HG03064 (cell line): ENCODE measurements around the gene ARMS2.

Source experiments
- ATAC-seq: cut with Tn5 transposase; IDR thresholded peaks from one replicate; pipeline ENCODE4 v1.9.1; 2021; ENCODE audit warnings: low read depth; ENCODE audit not compliant: unreplicated experiment

Gene ARMS2

DNA sequence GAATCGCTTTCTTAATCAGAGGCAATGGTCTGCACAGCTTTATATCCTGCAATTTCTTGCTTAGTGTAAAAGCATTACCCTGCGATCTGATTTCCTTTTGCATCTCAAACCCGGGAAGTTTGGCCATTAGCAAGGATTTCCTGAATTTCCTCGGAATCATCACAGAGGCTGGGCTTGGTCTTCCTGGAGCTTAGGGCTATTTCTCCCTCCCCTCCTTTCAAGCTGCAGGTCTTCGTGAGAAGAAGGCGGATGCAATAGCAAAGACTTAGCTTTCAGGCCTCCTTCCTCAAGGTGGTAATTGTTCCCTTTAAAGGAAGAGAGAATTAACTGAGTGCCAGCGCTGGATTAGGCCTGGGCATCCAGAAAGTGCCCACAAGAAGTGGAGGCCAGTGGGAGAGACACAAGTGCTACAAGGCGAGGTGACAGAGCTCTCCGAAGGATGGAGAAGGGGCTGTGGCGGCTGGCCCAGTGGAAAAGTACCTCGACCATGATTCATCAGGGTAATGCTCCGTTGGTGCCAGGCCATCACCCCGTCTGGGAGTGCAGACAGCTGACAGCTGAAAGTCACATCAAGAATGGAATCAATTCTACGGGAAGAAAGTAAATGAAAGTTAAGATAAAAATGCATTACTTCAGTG is 4.0 kb upstream of the ARMS2 start:
- no peak for ATAC-seq

- ATAC-seq: no peak
These were observed 382 bp upstream of the ARMS2 start for GRCh38 chr10:122454071-122454470.

- ATAC-seq: no peak
These were observed 1.1 kb downstream of the ARMS2 start for GRCh38 chr10:122455376-122456079.

GRCh38 chr10:122457934-122458333 is 3.5 kb downstream of the ARMS2 start:
- no peak for ATAC-seq

DNA sequence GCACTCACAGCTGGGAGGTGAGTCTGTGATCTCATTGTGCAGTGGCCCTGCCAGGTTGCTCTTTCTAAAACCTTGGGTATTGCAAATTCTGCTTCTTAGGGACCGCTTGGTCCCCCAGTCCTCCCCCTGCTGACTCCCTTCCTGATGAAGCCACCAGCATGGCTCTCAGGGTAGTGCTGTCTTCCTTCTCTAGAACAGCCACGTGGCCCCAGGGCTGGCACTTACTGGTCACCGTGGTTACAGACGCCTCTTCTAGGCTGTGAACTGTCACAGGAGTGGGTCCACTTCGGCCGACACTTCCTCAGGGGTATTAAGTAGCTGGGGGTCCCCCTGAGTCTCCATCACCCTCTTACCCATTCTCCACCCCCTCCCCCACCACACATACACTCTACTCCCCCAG is 4.2 kb downstream of the ARMS2 start:
- ATAC-seq: no peak

DNA sequence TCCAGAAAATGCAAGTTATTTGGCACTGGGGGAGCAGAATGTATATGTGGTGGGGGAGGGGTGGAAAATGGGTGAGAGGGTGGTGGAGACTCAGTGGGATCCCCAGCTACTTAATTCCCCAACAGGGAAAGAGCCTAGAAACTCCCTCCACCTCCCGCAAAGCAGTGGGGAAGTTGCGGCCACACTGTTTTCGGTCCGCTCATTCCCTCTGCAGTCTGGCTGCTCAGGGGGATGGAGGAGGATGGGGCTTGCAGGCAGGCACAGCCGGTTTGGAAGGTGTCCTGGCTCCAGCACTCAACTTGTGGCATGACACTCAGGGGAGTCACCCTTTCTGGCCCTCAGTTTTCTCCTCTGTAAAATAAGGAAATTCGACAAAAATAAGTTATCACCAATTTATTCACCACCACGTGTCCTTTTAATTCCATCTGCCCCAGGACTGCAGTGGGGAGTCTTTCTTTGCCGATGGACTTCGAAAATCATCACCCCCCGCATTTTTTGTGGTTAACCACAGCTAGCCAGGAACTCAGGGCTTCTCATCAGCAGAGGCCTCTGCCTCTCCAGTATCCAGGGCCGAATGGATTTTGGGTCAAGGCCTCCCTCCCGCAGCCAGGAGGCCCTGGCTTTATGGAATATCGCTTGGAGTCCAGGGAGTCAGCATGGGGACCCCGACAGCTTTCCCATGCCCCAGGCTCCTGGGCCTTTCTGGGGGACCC is 5.3 kb downstream of the ARMS2 start:
- ATAC-seq: no peak

DNA sequence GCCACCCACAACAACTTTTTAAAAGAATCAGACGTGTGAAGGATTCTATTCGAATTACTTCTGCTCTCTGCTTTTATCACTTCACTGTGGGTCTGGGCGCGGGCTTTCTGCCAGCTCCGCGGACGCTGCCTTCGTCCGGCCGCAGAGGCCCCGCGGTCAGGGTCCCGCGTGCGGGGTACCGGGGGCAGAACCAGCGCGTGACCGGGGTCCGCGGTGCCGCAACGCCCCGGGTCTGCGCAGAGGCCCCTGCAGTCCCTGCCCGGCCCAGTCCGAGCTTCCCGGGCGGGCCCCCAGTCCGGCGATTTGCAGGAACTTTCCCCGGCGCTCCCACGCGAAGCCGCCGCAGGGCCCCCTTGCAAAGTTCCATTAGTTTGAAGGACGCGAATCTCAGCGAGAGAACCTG is 6.4 kb downstream of the ARMS2 start:
- ATAC-seq: no peak

DNA sequence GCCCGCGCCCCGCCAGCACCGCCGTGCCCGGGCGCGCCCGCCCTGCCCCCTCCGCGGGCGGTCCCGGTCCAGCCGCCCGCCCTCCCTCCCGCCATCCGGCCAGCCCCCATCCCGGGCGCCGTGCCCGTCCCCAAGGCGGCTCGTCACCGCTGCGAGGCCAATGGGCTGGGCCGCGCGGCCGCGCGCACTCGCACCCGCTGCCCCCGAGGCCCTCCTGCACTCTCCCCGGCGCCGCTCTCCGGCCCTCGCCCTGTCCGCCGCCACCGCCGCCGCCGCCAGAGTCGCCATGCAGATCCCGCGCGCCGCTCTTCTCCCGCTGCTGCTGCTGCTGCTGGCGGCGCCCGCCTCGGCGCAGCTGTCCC is 6.9 kb downstream of the ARMS2 start, which contains the start of gene HTRA1:
HTRA1 (plus strand) TSS at position 187 of the 362 bp plus-strand sequence; CDS start at position 287, 100 bp downstream.
- ATAC-seq: no peak

- no peak for ATAC-seq
These were observed 7.5 kb downstream of the ARMS2 start for GRCh38 chr10:122461729-122462532.

DNA sequence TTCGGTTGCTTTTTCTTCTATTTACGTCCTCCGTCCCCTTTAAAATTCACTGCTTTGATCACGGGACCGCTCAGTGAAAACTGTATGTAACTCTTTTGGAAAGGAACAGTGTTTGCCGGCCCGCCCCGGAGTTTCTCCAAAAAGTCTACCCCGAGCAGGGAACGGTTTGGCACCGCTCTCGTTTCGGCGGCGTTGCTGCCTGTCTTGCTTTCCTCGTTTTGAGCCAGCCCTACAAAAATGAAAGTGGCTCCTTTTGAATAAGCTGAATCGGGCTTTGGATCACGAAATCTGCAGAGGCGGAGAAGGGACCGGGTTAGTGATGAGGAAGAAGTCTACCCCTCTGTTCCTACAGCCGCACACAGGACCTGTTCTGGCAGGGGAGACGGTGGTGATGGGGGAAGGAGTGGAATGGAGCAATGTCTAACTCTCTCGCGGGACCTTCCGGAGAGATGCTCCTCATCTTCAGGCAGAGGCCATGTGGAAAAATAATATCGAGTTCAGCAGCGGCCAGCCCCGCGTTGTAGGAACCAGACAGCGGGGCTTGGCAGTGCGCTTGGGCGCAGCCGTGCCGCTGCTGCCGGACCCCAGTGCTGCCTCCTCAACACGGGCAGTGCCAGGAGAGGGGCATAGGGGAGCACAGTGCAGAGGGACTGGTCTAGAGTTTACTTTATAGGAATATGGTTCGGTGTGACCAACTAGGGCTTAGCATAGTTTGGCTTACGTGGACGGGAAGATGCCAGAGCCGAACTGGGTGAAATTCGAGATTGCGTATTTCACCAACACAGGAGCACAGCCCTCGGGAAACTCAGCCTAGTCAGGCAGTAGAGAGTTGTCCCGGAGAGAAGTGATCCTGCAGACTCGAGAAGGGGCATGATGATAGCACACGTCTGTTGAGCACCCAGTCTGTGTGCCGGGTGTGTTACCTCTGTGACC is 8.3 kb downstream of the ARMS2 start:
- ATAC-seq: no peak

- ATAC-seq: no peak
These were observed 9.2 kb downstream of the ARMS2 start for GRCh38 chr10:122463466-122464249.

GRCh38 chr10:122464250-122464510 is 9.7 kb downstream of the ARMS2 start:
- no peak for ATAC-seq

DNA sequence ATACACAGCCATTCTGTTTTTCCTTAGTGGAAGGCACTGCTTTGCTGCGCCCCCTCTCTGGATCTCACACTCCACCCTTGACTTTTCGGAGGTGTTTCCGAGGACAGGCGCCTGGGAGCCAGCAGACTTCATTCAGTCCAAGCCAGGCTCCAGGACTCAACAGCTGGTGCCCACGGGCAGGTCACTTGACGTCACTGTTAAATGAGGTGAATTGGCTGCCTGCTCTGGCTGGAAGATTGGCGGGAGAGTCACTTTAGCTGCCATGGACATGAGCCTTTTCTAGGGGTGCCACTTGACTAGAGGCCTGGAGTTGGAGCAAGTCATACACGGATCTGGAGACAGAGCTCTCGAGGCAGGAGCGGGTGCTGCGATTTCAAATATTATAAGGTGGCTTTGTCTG is 10.1 kb downstream of the ARMS2 start:
- ATAC-seq: no peak

GRCh38 chr10:122465401-122466040 is 11.1 kb downstream of the ARMS2 start:
- ATAC-seq: no peak

GRCh38 chr10:122466951-122467381 is 12.5 kb downstream of the ARMS2 start:
- no peak for ATAC-seq

GRCh38 chr10:122467701-122468100 is 13.2 kb downstream of the ARMS2 start:
- no peak for ATAC-seq

- no peak for ATAC-seq
These were observed 14.0 kb downstream of the ARMS2 start for GRCh38 chr10:122468307-122468925.
